Activated naive CD8-positive, alpha-beta T cell treated with anti-CD3 and anti-CD28 coated beads, Interleukin-2, amount 50 U/mL, for 24 hours (primary cell): ENCODE results near the gene SMYD3.
A peak's percentile ranks its signal among the peaks of the same experiment; 100 is the strongest.

Source experiments
- ATAC-seq: fragments of 150-1000 bp; cut with Tn5 transposase; one replicate; pipeline ENCODE4 v1.10.0; 2021
- DNase-seq: peaks from one replicate; pipeline ENCODE4 v3.0.0; 2021
- H3K27ac Mint-ChIP-seq: one replicate; pipeline ENCODE4 v1.8.0; 2021; ENCODE audit warnings: mild to moderate bottlenecking, mixed read lengths
- H3K27me3 Mint-ChIP-seq: one replicate; pipeline ENCODE4 v1.8.0; 2021; ENCODE audit warnings: mixed read lengths
- H3K36me3 Mint-ChIP-seq: one replicate; pipeline ENCODE4 v1.8.0; 2021; ENCODE audit warnings: low read depth, mixed read lengths
- H3K4me1 Mint-ChIP-seq: one replicate; pipeline ENCODE4 v1.8.0; 2021; ENCODE audit warnings: mixed read lengths
- H3K4me3 Mint-ChIP-seq: one replicate; pipeline ENCODE4 v1.8.0; 2021; ENCODE audit warnings: mild to moderate bottlenecking, moderate library complexity, mixed read lengths
- H3K9me3 Mint-ChIP-seq: one replicate; pipeline ENCODE4 v1.8.0; 2021; ENCODE audit warnings: mixed read lengths

The SMYD3 gene

GRCh38 chr1:246018146-246018545 is 488.9 kb downstream of the SMYD3 start:
- H3K27me3 Mint-ChIP-seq, result no peaks in the 10 kb centered on the region
- H3K27ac Mint-ChIP-seq, result no peak overlapping the region
- no peak overlapping the region for H3K4me3 Mint-ChIP-seq
- H3K9me3 Mint-ChIP-seq, result no peaks in the 10 kb centered on the region
- H3K36me3 Mint-ChIP-seq, result no peaks in the 10 kb centered on the region
- no peak for ATAC-seq
- no peaks in the 10 kb centered on the region for H3K4me1 Mint-ChIP-seq
- no peak for DNase-seq

GRCh38 chr1:246012341-246012740 is 494.7 kb downstream of the SMYD3 start:
- H3K4me1 Mint-ChIP-seq, result no peaks in the 10 kb centered on the region
- H3K4me3 Mint-ChIP-seq, result no peak overlapping the region
- ATAC-seq (no peak), DNase-seq (no peak)
- H3K36me3 Mint-ChIP-seq, result no peaks in the 10 kb centered on the region
- no peak overlapping the region for H3K27ac Mint-ChIP-seq
- no peaks in the 10 kb centered on the region for H3K9me3 Mint-ChIP-seq
- H3K27me3 Mint-ChIP-seq, result no peaks in the 10 kb centered on the region

GRCh38 chr1:246010386-246010785 is 496.7 kb downstream of the SMYD3 start:
- no peak overlapping the region for H3K4me3 Mint-ChIP-seq

GRCh38 chr1:246008363-246008831 is 498.7 kb downstream of the SMYD3 start:
- no peak overlapping the region for H3K27ac Mint-ChIP-seq
- no peaks in the 10 kb centered on the region for H3K27me3 Mint-ChIP-seq
- no peak overlapping the region for H3K4me3 Mint-ChIP-seq
- no peaks in the 10 kb centered on the region for H3K9me3 Mint-ChIP-seq
- DNase-seq, result no peak
- no peaks in the 10 kb centered on the region for H3K4me1 Mint-ChIP-seq
- no peak for ATAC-seq
- no peaks in the 10 kb centered on the region for H3K36me3 Mint-ChIP-seq

More at GRCh38 chr1:246010386-246010785, 496.7 kb downstream of the SMYD3 start:
- no peak for ATAC-seq
- Mint-ChIP-seq H3K4me1 (no peaks in the 10 kb centered on the region), H3K36me3 (no peaks in the 10 kb centered on the region), H3K9me3 (no peaks in the 10 kb centered on the region), H3K27me3 (no peaks in the 10 kb centered on the region), H3K27ac (no peak overlapping the region)
- DNase-seq, result no peak

- H3K27me3 Mint-ChIP-seq, result no peaks in the 10 kb centered on the region
- no peak for ATAC-seq
- DNase-seq, result no peak
- no peak overlapping the region for H3K27ac Mint-ChIP-seq
- no peaks in the 10 kb centered on the region for H3K9me3 Mint-ChIP-seq
- H3K4me1 Mint-ChIP-seq, result peaks cover 1% of the 10 kb centered on the region
- no peak overlapping the region for H3K4me3 Mint-ChIP-seq
- H3K36me3 Mint-ChIP-seq, result no peaks in the 10 kb centered on the region
Measured at GRCh38 chr1:246005067-246005466, 502.0 kb downstream of the SMYD3 start.

- H3K27me3 Mint-ChIP-seq, result no peaks in the 10 kb centered on the region
- no peaks in the 10 kb centered on the region for H3K9me3 Mint-ChIP-seq
- no peak overlapping the region for H3K27ac Mint-ChIP-seq
- ATAC-seq, result no peak
- H3K4me3 Mint-ChIP-seq, result no peak overlapping the region
- no peak for DNase-seq
- H3K36me3 Mint-ChIP-seq, result no peaks in the 10 kb centered on the region
- H3K4me1 Mint-ChIP-seq, result peaks cover 1% of the 10 kb centered on the region
Measured at GRCh38 chr1:246004301-246004700, 502.8 kb downstream of the SMYD3 start.

GRCh38 chr1:246003442-246003730 is 503.7 kb downstream of the SMYD3 start:
- no peak overlapping the region for H3K27ac Mint-ChIP-seq
- no peaks in the 10 kb centered on the region for H3K27me3 Mint-ChIP-seq
- H3K36me3 Mint-ChIP-seq, result no peaks in the 10 kb centered on the region
- H3K4me1 Mint-ChIP-seq, result peaks cover 1% of the 10 kb centered on the region
- DNase-seq, result no peak
- no peak overlapping the region for H3K4me3 Mint-ChIP-seq
- no peak for ATAC-seq
- H3K9me3 Mint-ChIP-seq, result no peaks in the 10 kb centered on the region

GRCh38 chr1:246002725-246003441 is 504.2 kb downstream of the SMYD3 start:
- no peak overlapping the region for H3K27ac Mint-ChIP-seq
- peaks cover 1% of the 10 kb centered on the region for H3K4me1 Mint-ChIP-seq
- H3K36me3 Mint-ChIP-seq, result no peaks in the 10 kb centered on the region
- no peaks in the 10 kb centered on the region for H3K27me3 Mint-ChIP-seq
- no peaks in the 10 kb centered on the region for H3K9me3 Mint-ChIP-seq
- DNase-seq (peak; percentile 83), ATAC-seq (peak; percentile 53)
- H3K4me3 Mint-ChIP-seq, result no peak overlapping the region

- DNase-seq (no peak), ATAC-seq (no peak)
- Mint-ChIP-seq H3K27me3 (no peaks in the 10 kb centered on the region), H3K9me3 (no peaks in the 10 kb centered on the region), H3K36me3 (no peaks in the 10 kb centered on the region), H3K4me3 (no peak overlapping the region), H3K27ac (no peak overlapping the region), H3K4me1 (peaks cover 1% of the 10 kb centered on the region)
Measured at GRCh38 chr1:246001837-246002230, 505.2 kb downstream of the SMYD3 start.

- no peaks in the 10 kb centered on the region for H3K27me3 Mint-ChIP-seq
- H3K9me3 Mint-ChIP-seq, result no peaks in the 10 kb centered on the region
- peaks cover 1% of the 10 kb centered on the region for H3K4me1 Mint-ChIP-seq
- no peak for DNase-seq
- ATAC-seq, result no peak
- no peaks in the 10 kb centered on the region for H3K36me3 Mint-ChIP-seq
- H3K27ac Mint-ChIP-seq, result no peak overlapping the region
- H3K4me3 Mint-ChIP-seq, result no peak overlapping the region
Measured at GRCh38 chr1:246001142-246001836, 505.8 kb downstream of the SMYD3 start.

GRCh38 chr1:246000638-246001015 is 506.5 kb downstream of the SMYD3 start:
- no peaks in the 10 kb centered on the region for H3K9me3 Mint-ChIP-seq
- no peaks in the 10 kb centered on the region for H3K27me3 Mint-ChIP-seq
- H3K36me3 Mint-ChIP-seq, result no peaks in the 10 kb centered on the region
- ATAC-seq (no peak), DNase-seq (no peak)
- H3K27ac Mint-ChIP-seq, result no peak overlapping the region
- H3K4me1 Mint-ChIP-seq, result peaks cover 1% of the 10 kb centered on the region
- no peak overlapping the region for H3K4me3 Mint-ChIP-seq

GRCh38 chr1:245999697-246000637 is 507.1 kb downstream of the SMYD3 start:
- ATAC-seq (no peak), DNase-seq (no peak)
- Mint-ChIP-seq H3K27ac (no peak overlapping the region), H3K27me3 (no peaks in the 10 kb centered on the region), H3K36me3 (no peaks in the 10 kb centered on the region), H3K9me3 (no peaks in the 10 kb centered on the region), H3K4me3 (no peak overlapping the region), H3K4me1 (peaks cover 1% of the 10 kb centered on the region)

GRCh38 chr1:245997471-245998258 is 509.4 kb downstream of the SMYD3 start:
- ATAC-seq, result no peak
- DNase-seq, result no peak
- no peaks in the 10 kb centered on the region for H3K27me3 Mint-ChIP-seq
- no peak overlapping the region for H3K27ac Mint-ChIP-seq
- peaks cover 1% of the 10 kb centered on the region for H3K4me1 Mint-ChIP-seq
- H3K4me3 Mint-ChIP-seq, result no peak overlapping the region
- H3K36me3 Mint-ChIP-seq, result peaks cover 2% of the 10 kb centered on the region
- no peaks in the 10 kb centered on the region for H3K9me3 Mint-ChIP-seq

- Mint-ChIP-seq H3K4me1 (peaks cover under 1% of the 10 kb centered on the region), H3K36me3 (peaks cover 2% of the 10 kb centered on the region), H3K9me3 (no peaks in the 10 kb centered on the region), H3K27ac (no peak overlapping the region), H3K27me3 (no peaks in the 10 kb centered on the region), H3K4me3 (no peak overlapping the region)
- ATAC-seq (no peak), DNase-seq (no peak)
Measured at GRCh38 chr1:245996811-245997210, 510.3 kb downstream of the SMYD3 start.
